Putamen (tissue), 1 donor: Measurements from ENCODE around the gene ASMT.
A peak's percentile ranks its signal among the peaks of the same experiment; 100 is the strongest.
"Not testable (repeated sequence)": the region's sequence is repeated elsewhere in the genome, so short reads cannot be mapped to it uniquely, and the experiment has no call there.

ENCODE experiments used
- DNase-seq: peaks from one replicate; pipeline ENCODE4 v3.0.0-alpha.2; 2016; ENCODE audit warnings: low spot score

Gene ASMT, protein sequence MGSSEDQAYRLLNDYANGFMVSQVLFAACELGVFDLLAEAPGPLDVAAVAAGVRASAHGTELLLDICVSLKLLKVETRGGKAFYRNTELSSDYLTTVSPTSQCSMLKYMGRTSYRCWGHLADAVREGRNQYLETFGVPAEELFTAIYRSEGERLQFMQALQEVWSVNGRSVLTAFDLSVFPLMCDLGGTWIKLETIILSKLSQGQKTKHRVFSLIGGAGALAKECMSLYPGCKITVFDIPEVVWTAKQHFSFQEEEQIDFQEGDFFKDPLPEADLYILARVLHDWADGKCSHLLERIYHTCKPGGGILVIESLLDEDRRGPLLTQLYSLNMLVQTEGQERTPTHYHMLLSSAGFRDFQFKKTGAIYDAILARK

GRCh38 chrX:1614927-1615326 lies at the start of gene ASMT:
Gene ASMT, plus strand, starts transcription at chrX:1615059. Its CDS starts 141 bp downstream, at chrX:1615200.
- no peak for DNase-seq

- DNase-seq, result not testable (repeated sequence)
Measured at GRCh38 chrX:1574181-1574580, 40.7 kb upstream of the ASMT start.

DNA sequence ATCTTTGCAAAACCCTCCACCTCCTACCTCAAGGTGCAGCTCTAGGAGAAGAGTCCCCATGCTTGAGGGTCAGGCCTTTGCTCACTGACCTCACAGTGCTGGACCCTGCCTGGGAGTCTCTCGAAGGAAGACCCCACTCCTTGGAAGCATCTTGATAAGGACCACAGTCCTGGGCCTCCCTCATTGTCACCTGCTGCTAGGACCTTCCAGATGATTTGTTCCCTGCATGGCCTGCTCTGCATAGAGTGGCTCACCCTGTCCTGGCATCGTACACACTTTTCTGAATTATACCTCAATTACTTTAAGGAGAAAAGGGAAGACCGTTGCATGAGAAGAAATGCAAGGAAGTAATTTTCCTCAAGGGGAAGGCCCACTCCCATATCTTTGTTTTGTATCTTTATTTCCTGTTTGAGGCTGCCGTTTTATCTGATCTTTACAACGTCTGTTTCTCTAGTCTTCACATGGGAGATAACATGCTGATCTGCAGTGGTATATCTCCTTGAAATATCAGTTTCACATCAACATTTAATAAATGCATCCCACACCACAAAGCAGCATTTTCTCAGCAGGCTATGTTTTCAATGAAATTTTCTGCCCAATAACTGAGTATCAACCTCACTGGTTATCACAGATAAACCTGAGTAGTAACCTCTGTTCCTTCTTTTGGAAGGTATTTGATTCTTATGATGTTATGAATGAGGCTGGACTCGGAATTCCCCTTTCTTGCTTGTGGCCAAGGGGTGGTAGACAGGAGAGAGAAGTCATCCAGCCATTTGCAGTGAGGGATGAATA lies 38.5 kb upstream of the ASMT start:
- no peak for DNase-seq

DNA sequence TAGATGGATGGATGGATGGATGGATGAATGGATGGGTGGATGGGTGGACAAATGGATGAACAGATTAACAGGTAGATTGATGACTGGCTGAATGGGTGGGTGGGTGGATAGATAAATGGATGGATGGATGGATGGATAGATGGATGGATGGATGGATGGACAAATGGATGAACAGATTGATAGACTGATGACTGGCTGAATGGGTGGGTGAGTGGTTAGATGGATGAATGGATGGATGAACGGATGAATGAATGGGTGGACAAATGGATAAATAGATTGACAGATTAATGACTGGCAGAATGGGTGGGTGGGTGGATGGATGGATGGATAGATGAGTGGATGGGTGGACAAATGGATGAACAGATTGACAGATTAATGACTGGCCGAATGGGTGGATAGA lies 37.0 kb upstream of the ASMT start:
- DNase-seq, result no peak

- no peak for DNase-seq
Measured at GRCh38 chrX:1578511-1579173, 36.2 kb upstream of the ASMT start.

- DNase-seq, result no peak
Measured at GRCh38 chrX:1581132-1581531, 33.7 kb upstream of the ASMT start.

DNA sequence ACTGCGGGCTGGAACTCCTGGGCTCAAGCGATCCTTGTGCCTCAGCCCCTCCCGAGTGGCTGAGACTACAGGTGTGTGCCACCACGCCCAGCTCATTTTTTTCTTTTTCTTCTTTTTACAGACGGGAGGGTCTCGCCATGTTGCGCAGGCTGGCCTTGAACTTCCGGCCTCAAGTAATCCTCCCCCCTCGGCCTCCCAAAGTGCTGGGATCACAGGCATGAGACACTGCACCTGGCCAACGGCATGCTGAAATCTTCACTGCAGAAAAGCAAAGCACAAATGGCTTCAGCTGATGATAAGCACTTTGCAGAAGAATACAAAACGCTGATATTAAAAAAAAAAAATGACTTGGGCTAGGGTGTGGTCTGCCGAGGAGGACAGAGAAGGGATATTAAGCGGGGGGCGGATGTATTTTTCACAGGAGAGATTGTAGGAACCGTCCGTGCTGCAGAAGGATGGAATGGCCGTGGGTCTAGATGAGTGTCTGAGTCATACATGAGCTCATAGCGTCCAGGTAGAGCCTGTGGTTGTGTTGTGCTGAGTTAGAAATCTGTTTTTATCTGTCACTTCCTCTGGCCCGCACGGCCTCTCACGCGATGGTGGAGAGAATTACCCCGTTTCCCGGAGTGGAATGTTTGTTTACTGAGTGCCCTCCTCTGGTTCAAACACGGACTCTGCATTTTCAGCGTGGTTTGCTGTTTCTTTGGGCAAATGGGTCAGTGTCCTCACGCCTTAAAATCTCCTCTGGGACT lies 32.0 kb upstream of the ASMT start:
- DNase-seq, result no peak

DNA sequence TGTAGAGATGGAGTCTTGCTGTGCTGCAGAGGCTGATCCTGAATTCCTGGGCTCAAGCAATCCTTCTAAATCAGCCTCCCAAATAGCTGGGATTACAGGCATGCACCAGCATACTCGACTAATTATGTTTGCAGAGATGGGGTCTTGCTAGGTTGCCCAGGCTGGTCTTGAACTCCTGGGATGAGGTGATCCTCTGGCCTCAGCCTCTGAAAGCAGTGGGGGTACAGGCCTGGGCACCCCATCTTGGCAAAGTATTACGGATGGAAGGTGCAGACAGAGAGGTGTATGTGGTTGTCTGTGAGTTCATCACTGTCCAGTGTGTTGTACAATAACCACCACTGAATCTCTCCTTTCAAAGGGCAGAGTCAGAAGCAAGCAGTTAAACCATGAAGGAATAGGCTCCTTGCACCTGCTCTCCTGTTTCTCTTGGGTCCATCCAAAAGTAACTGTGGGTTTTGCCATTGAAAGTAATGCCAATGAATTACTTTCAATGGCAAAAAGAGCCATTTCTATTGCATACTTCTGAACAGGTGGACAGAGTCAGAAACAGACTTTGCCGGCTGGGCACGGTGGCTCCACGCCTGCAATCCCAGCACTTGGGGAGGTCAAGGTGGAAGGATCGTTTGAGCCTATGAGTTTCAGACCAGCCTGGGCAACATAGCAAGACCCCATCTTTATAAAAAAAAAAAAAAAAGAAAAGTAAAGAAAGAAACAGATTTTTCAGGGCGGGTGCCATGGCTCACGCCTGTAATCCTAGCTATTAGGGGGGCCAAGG lies 30.4 kb upstream of the ASMT start:
- DNase-seq, result no peak

DNA sequence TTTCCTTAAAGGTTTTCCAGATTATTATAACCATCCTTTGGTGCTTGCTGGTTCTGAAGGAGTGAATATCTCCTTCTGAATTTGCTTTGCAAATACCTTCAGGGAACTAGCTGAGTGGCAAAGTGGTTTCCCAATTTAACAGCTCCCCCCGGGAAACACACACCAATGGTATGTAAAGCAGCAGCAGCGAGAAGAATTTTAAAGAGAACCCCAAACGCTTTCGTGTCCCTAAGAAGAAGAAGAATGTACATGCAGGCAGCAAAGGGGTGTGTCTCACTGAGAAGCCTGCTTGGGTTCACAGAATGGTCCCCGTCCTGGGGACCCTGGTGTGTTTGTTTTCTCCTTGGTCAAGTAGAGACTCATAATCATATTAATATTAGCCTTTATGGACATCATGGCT lies 27.7 kb upstream of the ASMT start:
- no peak for DNase-seq

- no peak for DNase-seq
Measured at GRCh38 chrX:1589356-1590130, 25.3 kb upstream of the ASMT start.

- DNase-seq, result peak; percentile 96
Measured at GRCh38 chrX:1591102-1591862, 23.6 kb upstream of the ASMT start, which contains the start of gene AKAP17A. Gene AKAP17A, plus strand, starts transcription at chrX:1591604. Its CDS starts 1,859 bp downstream, at chrX:1593463.

DNA sequence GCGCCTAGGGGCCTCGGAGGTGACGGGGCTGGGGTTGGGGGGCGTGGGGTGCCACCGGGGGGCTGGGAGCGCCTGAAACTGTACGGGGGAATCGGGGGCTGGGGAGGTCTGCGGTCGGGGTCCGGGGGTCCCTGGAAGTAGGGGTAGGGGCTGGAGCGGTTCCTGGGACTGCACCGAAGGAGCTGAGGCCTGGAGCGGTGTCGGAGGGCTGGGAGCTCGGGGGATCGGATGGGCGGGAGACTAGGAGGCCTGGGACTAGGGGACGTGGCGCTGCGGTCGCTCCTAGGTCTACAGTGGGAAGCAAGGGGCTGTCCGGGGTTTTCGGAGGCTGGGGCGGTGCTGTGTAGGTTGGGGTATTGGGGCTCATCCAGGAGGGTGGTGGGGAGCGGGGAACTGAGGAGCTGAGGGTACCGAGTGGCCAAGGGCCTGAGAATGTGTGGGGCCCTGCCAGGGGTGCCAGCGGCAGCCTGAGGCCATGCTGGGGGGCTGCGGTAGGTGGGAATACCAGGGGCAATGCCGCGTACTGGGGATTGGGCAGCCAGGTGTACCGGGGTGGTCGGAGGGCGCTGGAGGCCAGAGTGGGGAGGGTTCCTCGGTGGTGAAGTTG lies 22.9 kb upstream of the ASMT start:
- no peak for DNase-seq

DNA sequence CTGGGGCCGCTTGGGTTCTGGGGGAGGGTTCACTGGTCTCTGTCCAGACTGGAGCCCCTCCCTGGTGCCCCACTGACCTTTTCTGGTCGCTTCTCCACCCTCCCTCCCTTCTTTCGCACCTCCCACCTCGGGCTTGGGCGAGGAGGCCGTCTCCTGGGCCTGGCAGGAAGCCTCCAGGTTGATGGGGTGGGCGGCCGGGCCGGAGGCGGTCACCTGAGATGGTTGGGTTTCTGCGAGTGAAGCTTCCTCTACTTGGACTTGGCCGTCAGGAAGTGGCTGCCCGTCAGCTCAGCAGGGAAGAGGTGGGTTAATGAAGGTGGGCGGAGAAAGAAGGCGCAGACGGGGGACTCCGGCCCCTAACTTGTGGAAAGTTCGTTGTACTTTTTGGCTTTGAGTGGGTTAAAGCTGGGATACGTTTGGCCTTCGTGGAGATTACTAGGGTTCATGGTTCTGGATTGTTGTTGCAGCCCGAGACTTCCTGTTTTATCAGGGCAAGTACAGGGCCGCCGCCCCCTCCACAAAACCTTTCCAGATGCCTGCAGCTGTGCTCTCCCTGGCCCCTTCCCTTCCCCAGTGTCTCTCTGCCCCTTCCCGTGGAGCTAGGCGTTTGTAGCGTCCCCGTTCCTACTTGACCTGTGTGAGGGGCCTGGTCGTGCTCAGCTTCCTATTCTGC lies 22.3 kb upstream of the ASMT start:
- no peak for DNase-seq

DNA sequence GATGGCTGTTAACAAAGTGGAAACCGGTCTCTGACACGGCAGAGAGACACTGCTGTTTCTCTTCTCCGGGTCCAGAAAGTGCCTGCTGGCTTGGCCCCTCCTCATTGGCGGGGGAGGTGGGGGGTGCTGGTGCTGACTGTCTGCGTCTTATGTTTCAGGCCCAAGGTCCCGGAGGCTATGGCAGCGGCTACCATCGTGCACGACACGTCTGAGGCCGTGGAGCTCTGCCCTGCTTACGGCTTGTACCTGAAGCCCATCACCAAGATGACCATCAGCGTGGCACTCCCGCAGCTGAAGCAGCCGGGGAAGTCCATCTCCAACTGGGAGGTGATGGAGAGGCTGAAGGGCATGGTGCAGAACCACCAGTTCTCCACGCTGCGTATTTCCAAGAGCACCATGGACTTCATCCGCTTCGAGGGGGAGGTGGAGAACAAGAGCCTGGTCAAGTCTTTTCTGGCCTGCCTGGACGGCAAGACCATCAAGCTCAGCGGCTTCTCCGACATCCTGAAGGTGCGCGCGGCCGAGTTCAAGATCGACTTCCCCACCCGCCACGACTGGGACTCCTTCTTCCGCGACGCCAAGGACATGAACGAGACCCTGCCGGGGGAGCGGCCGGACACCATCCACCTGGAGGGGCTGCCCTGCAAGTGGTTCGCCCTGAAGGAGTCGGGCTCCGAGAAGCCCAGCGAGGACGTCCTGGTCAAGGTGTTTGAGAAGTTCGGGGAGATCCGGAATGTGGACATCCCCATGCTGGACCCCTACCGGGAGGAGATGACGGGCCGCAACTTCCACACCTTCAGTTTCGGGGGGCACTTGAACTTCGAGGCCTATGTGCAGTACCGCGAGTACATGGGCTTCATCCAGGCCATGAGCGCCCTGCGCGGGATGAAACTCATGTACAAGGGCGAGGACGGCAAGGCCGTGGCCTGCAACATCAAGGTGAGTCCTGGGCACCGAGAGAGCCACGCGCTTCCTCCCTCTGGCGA lies 21.3 kb upstream of the ASMT start:
- no peak for DNase-seq

DNA sequence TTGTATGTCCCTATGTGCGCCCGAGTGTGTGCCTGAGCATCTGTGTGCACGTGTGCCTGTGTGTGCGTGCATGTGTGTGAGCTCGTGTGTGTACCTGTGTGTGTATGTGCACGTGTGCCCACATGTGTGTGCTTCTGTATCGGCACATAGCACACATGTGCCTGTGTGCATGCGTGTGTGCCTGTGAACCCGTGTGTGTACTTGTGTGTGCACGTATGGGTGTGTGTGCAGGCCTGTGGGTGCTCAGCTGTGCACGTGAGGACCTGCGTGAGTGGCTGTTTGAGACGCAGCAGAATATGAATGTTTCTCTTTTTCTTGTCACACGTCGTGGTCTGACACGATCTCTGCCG lies 19.2 kb upstream of the ASMT start:
- no peak for DNase-seq

GRCh38 chrX:1596676-1597344 lies 18.0 kb upstream of the ASMT start:
- no peak for DNase-seq
